ENCODE data around the gene ZFHX3. TPM values are rescaled to one million over a fixed set of nuclear protein-coding genes. Genes with fewer than 3 reads are reported as not detected.
"Not testable (repeated sequence)": the region's sequence is repeated elsewhere in the genome, so short reads cannot be mapped to it uniquely, and the experiment has no call there.

Gene ZFHX3
- polyA plus RNA-seq, 4 donors, result 0.45 to 12.8 (median 2.7) TPM

- FAIRE-seq; DNase-seq; H3K27ac ChIP-seq (ENCODE audit: low read depth in 1 of 3, low read length in 2 of 3); H3K36me3 ChIP-seq (ENCODE audit: control insufficient read depth in 3 of 3, insufficient read depth in 2 of 3, low read depth in 1 of 3, low read length in 3 of 3); H3K27me3 ChIP-seq (ENCODE audit: control insufficient read depth in 3 of 3, insufficient read depth in 3 of 3, low read length in 3 of 3); H3K4me3 ChIP-seq (ENCODE audit: low read depth in 1 of 3, low read length in 3 of 3); H3K9me3 ChIP-seq (ENCODE audit: control insufficient read depth in 2 of 2, insufficient read depth in 1 of 2, low read depth in 1 of 2, low read length in 1 of 2): not testable (repeated sequence)
- peaks cover 0 to 11% (median 9%) of the 10 kb centered on the region in 3 donors for H3K4me1 ChIP-seq (ENCODE audit: control insufficient read depth in 3 of 3, insufficient read depth in 2 of 3, low read depth in 1 of 3, low read length in 2 of 3)
- WGBS, 3 donors, result 90 to 93% (median 92%) methylated on average over 8 to 9 of the region's 9 CpGs
Measured at GRCh38 chr16:73072051-73072450, 24.1 kb upstream of the ZFHX3 start.

GRCh38 chr16:73071131-73071940 lies 23.4 kb upstream of the ZFHX3 start:
- no peak for FAIRE-seq
- peaks cover 0 to 17% (median 9%) of the 10 kb centered on the region in 3 donors for H3K4me1 ChIP-seq (ENCODE audit: control insufficient read depth in 3 of 3, insufficient read depth in 2 of 3, low read depth in 1 of 3, low read length in 2 of 3)

GRCh38 chr16:73069581-73070262 lies 21.8 kb upstream of the ZFHX3 start:
- DNase-seq (no peak), FAIRE-seq (no peak)
- Histone ChIP-seq H3K27ac (ENCODE audit: low read depth in 1 of 3, low read length in 2 of 3) (peak overlapping the region in 1 of 3 donors; percentile 46), H3K4me1 (ENCODE audit: control insufficient read depth in 3 of 3, insufficient read depth in 2 of 3, low read depth in 1 of 3, low read length in 2 of 3) (peaks cover 0 to 33% (median 9%) of the 10 kb centered on the region in 3 donors), H3K9me3 (ENCODE audit: control insufficient read depth in 2 of 2, insufficient read depth in 1 of 2, low read depth in 1 of 2, low read length in 1 of 2) (no peaks in the 10 kb centered on the region), H3K4me3 (ENCODE audit: low read depth in 1 of 3, low read length in 3 of 3) (no peak overlapping the region), H3K27me3 (ENCODE audit: control insufficient read depth in 3 of 3, insufficient read depth in 3 of 3, low read length in 3 of 3) (peaks cover 8 to 32% (median 8%) of the 10 kb centered on the region in 3 donors), H3K36me3 (ENCODE audit: control insufficient read depth in 3 of 3, insufficient read depth in 2 of 3, low read depth in 1 of 3, low read length in 3 of 3) (no peaks in the 10 kb centered on the region)
- WGBS, 3 donors, result 88 to 89% (median 88%) methylated on average over 5 of the region's 5 CpGs

More at GRCh38 chr16:73071131-73071940, 23.4 kb upstream of the ZFHX3 start:
- no peaks in the 10 kb centered on the region for H3K9me3 ChIP-seq (ENCODE audit: control insufficient read depth in 2 of 2, insufficient read depth in 1 of 2, low read depth in 1 of 2, low read length in 1 of 2)
- H3K27me3 ChIP-seq (ENCODE audit: control insufficient read depth in 3 of 3, insufficient read depth in 3 of 3, low read length in 3 of 3), result peaks cover 1 to 16% (median 3%) of the 10 kb centered on the region in 3 donors
- DNase-seq, result peak in 1 of 2 donors; percentile 80
- peak overlapping the region in 2 of 3 donors; percentile 29 to 52 for H3K27ac ChIP-seq (ENCODE audit: low read depth in 1 of 3, low read length in 2 of 3)
- WGBS, 3 donors, result 2 to 6% (median 5%) methylated on average over 16 to 17 of the region's 17 CpGs
- no peaks in the 10 kb centered on the region for H3K36me3 ChIP-seq (ENCODE audit: control insufficient read depth in 3 of 3, insufficient read depth in 2 of 3, low read depth in 1 of 3, low read length in 3 of 3)
- peak overlapping the region in 1 of 3 donors; percentile 9 for H3K4me3 ChIP-seq (ENCODE audit: low read depth in 1 of 3, low read length in 3 of 3)

GRCh38 chr16:73068541-73069401 lies 20.8 kb upstream of the ZFHX3 start:
- FAIRE-seq (no peak), DNase-seq (peak in 1 of 2 donors; percentile 26)
- Histone ChIP-seq H3K27ac (ENCODE audit: low read depth in 1 of 3, low read length in 2 of 3) (peak overlapping the region in 1 of 3 donors; percentile 79), H3K4me3 (ENCODE audit: low read depth in 1 of 3, low read length in 3 of 3) (no peak overlapping the region), H3K9me3 (ENCODE audit: control insufficient read depth in 2 of 2, insufficient read depth in 1 of 2, low read depth in 1 of 2, low read length in 1 of 2) (no peaks in the 10 kb centered on the region), H3K4me1 (ENCODE audit: control insufficient read depth in 3 of 3, insufficient read depth in 2 of 3, low read depth in 1 of 3, low read length in 2 of 3) (peaks cover 0 to 42% (median 9%) of the 10 kb centered on the region in 3 donors), H3K36me3 (ENCODE audit: control insufficient read depth in 3 of 3, insufficient read depth in 2 of 3, low read depth in 1 of 3, low read length in 3 of 3) (no peaks in the 10 kb centered on the region), H3K27me3 (ENCODE audit: control insufficient read depth in 3 of 3, insufficient read depth in 3 of 3, low read length in 3 of 3) (peaks cover 11 to 42% (median 15%) of the 10 kb centered on the region in 3 donors)
- WGBS, 3 donors, result 70 to 85% (median 79%) methylated on average over 12 of the region's 12 CpGs

- no peak overlapping the region for H3K4me3 ChIP-seq (ENCODE audit: low read depth in 1 of 3, low read length in 3 of 3)
- peak overlapping the region in 1 of 3 donors; percentile 77 for H3K27ac ChIP-seq (ENCODE audit: low read depth in 1 of 3, low read length in 2 of 3)
- no peaks in the 10 kb centered on the region for H3K36me3 ChIP-seq (ENCODE audit: control insufficient read depth in 3 of 3, insufficient read depth in 2 of 3, low read depth in 1 of 3, low read length in 3 of 3)
- H3K9me3 ChIP-seq (ENCODE audit: control insufficient read depth in 2 of 2, insufficient read depth in 1 of 2, low read depth in 1 of 2, low read length in 1 of 2), result no peaks in the 10 kb centered on the region
- DNase-seq (no peak), FAIRE-seq (no peak)
- peaks cover 11 to 50% (median 23%) of the 10 kb centered on the region in 3 donors for H3K27me3 ChIP-seq (ENCODE audit: control insufficient read depth in 3 of 3, insufficient read depth in 3 of 3, low read length in 3 of 3)
- peaks cover 0 to 48% (median 11%) of the 10 kb centered on the region in 3 donors for H3K4me1 ChIP-seq (ENCODE audit: control insufficient read depth in 3 of 3, insufficient read depth in 2 of 3, low read depth in 1 of 3, low read length in 2 of 3)
- WGBS, 3 donors, result 62 to 79% (median 79%) methylated on average over 5 of the region's 5 CpGs
Measured at GRCh38 chr16:73067671-73068540, 20.0 kb upstream of the ZFHX3 start.

GRCh38 chr16:73066927-73067670 lies 19.2 kb upstream of the ZFHX3 start:
- DNase-seq (peak; percentile 59 to 60), FAIRE-seq (no peak)
- Histone ChIP-seq H3K27me3 (ENCODE audit: control insufficient read depth in 3 of 3, insufficient read depth in 3 of 3, low read length in 3 of 3) (peaks cover 11 to 59% (median 25%) of the 10 kb centered on the region in 3 donors), H3K27ac (ENCODE audit: low read depth in 1 of 3, low read length in 2 of 3) (peak overlapping the region in 1 of 3 donors; percentile 77), H3K36me3 (ENCODE audit: control insufficient read depth in 3 of 3, insufficient read depth in 2 of 3, low read depth in 1 of 3, low read length in 3 of 3) (no peaks in the 10 kb centered on the region), H3K4me3 (ENCODE audit: low read depth in 1 of 3, low read length in 3 of 3) (peak overlapping the region in 1 of 3 donors; percentile 14), H3K4me1 (ENCODE audit: control insufficient read depth in 3 of 3, insufficient read depth in 2 of 3, low read depth in 1 of 3, low read length in 2 of 3) (peaks cover 0 to 51% (median 13%) of the 10 kb centered on the region in 3 donors), H3K9me3 (ENCODE audit: control insufficient read depth in 2 of 2, insufficient read depth in 1 of 2, low read depth in 1 of 2, low read length in 1 of 2) (no peaks in the 10 kb centered on the region)
- WGBS, 3 donors, result 12 to 37% (median 29%) methylated on average over 24 of the region's 24 CpGs

- Histone ChIP-seq H3K36me3 (ENCODE audit: control insufficient read depth in 3 of 3, insufficient read depth in 2 of 3, low read depth in 1 of 3, low read length in 3 of 3) (no peaks in the 10 kb centered on the region), H3K4me1 (ENCODE audit: control insufficient read depth in 3 of 3, insufficient read depth in 2 of 3, low read depth in 1 of 3, low read length in 2 of 3) (peaks cover 0 to 45% (median 11%) of the 10 kb centered on the region in 3 donors), H3K27me3 (ENCODE audit: control insufficient read depth in 3 of 3, insufficient read depth in 3 of 3, low read length in 3 of 3) (peaks cover 11 to 59% (median 25%) of the 10 kb centered on the region in 3 donors), H3K9me3 (ENCODE audit: control insufficient read depth in 2 of 2, insufficient read depth in 1 of 2, low read depth in 1 of 2, low read length in 1 of 2) (no peaks in the 10 kb centered on the region), H3K27ac (ENCODE audit: low read depth in 1 of 3, low read length in 2 of 3) (peak overlapping the region in 1 of 3 donors; percentile 52), H3K4me3 (ENCODE audit: low read depth in 1 of 3, low read length in 3 of 3) (peak overlapping the region in 1 of 3 donors; percentile 14)
- FAIRE-seq (no peak), DNase-seq (peak in 1 of 2 donors; percentile 50)
- 2 to 11% (median 8%) methylated on average over 37 to 49 of the region's 49 CpGs for WGBS, 3 donors
Measured at GRCh38 chr16:73066331-73066926, 18.5 kb upstream of the ZFHX3 start.
